ENCODE results near the gene S100A9.

DNA sequence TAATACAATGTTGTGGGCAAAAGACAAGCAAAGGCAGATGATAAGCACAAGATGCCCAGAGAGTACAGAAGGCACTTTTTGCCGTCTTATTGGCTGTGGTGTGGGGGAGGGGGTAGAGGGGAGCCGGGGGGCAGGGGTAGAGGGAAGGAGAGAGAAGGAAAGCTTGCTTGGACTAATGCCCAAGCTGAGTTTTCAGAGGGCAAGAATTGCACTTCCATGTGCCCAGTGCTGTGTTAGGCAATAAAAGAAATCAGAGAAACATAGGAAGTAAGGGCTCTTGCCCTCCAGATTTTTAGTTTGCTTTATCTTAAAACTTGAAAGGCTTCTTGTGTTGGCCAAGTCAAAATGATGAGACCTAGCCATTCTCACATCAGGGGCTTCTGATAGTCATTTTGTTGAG is 9.4 kb downstream of the S100A9 start:
- TF ChIP-seq, protein P1, sequence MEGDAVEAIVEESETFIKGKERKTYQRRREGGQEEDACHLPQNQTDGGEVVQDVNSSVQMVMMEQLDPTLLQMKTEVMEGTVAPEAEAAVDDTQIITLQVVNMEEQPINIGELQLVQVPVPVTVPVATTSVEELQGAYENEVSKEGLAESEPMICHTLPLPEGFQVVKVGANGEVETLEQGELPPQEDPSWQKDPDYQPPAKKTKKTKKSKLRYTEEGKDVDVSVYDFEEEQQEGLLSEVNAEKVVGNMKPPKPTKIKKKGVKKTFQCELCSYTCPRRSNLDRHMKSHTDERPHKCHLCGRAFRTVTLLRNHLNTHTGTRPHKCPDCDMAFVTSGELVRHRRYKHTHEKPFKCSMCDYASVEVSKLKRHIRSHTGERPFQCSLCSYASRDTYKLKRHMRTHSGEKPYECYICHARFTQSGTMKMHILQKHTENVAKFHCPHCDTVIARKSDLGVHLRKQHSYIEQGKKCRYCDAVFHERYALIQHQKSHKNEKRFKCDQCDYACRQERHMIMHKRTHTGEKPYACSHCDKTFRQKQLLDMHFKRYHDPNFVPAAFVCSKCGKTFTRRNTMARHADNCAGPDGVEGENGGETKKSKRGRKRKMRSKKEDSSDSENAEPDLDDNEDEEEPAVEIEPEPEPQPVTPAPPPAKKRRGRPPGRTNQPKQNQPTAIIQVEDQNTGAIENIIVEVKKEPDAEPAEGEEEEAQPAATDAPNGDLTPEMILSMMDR (IDR thresholded peaks at IDR 0.05; ENCODE audit: low read depth, low read length, missing input control): no peak
- TF ChIP-seq RAD21 (IDR thresholded peaks at IDR 0.05) (no peak), TAF1 (conservative IDR thresholded peaks at IDR 0.05) (no peak), YY1 (IDR thresholded peaks at IDR 0.05) (no peak)
